ENCODE results near the gene PPFIBP1.

DNA sequence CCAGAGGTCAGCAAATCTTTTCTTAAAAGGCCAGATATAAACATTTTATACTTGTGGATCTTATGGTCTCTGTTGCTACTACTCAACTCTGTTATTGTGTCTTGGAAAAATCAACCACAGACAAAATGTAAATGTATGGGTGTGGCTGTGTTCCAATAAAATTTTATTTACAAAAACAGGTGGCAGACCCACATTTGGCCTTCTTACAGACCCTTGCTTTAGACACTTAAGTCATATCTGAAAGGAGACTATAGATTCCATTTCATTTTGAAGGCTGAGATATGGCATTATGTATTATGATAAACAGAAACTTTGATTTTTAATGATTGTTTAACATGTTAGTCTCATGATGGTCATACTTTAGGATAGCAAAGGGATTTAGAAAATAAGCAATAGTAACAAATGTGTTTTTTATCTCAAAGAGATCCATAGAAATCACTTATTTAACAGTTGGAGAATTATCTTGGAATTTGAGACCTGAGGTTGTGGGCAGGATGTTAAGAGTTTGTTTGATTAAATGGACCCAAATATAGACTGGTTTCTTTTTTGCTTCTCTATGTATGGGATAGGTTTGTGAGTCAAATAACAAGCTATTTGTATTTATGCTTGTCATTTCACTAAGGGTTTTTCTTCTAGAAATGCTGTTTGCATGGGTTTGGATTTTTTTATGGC lies 51.2 kb downstream of the PPFIBP1 start:
- TF ChIP-seq, protein P1, sequence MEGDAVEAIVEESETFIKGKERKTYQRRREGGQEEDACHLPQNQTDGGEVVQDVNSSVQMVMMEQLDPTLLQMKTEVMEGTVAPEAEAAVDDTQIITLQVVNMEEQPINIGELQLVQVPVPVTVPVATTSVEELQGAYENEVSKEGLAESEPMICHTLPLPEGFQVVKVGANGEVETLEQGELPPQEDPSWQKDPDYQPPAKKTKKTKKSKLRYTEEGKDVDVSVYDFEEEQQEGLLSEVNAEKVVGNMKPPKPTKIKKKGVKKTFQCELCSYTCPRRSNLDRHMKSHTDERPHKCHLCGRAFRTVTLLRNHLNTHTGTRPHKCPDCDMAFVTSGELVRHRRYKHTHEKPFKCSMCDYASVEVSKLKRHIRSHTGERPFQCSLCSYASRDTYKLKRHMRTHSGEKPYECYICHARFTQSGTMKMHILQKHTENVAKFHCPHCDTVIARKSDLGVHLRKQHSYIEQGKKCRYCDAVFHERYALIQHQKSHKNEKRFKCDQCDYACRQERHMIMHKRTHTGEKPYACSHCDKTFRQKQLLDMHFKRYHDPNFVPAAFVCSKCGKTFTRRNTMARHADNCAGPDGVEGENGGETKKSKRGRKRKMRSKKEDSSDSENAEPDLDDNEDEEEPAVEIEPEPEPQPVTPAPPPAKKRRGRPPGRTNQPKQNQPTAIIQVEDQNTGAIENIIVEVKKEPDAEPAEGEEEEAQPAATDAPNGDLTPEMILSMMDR (IDR thresholded peaks at IDR 0.05) = no peak
- TF ChIP-seq ZFX (IDR thresholded peaks at IDR 0.05; ENCODE audit: borderline replicate concordance) = no peak

Data from 22Rv1 (cell line).